ENCODE results near the gene SCNN1G. TPM values are rescaled to one million over a fixed set of nuclear protein-coding genes. Genes with fewer than 3 reads are reported as not detected.

Gene SCNN1G
- total RNA-seq, 1 experiment from 2014 or later, result 6.3 TPM

DNA sequence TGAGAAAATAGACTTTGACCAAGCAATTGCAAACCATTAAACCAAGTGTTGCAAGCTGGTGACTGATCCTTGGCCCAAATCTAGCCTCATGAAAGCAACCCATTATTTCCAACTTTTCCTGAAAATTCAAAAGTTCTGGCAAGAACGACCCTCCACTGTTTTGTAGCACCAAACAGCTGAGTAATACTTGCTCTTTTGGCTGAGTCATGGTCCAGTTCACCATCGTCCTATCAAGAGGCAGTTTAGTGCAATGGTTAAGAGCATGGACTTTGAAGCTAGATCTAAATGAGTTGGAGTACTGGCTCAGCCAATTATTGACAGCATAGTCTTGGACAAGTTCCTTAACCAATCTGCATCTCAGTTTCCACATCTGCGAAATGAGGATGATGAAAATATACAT, 31.3 kb downstream of the SCNN1G start:
- CTCF ChIA-PET, result no interaction called here
- Histone ChIP-seq H3K27me3 (ENCODE audit: low read length) (no peaks in the 10 kb centered on the region), H3K79me2 (ENCODE audit: low read length) (no peaks in the 10 kb centered on the region), H3K9me3 (ENCODE audit: low read length) (no peaks in the 10 kb centered on the region), H2AFZ (ENCODE audit: low read length) (no peak overlapping the region), H3K9ac (ENCODE audit: low read length) (no peak overlapping the region), H4K20me1 (ENCODE audit: low read length) (no peaks in the 10 kb centered on the region), H3K9me2 (replicated peaks; ENCODE audit: low read length) (no peaks in the 10 kb centered on the region), H3K4me1 (ENCODE audit: insufficient read depth, low read length) (no peaks in the 10 kb centered on the region), H3K36me3 (ENCODE audit: low read depth, low read length) (no peaks in the 10 kb centered on the region), H3F3A (ENCODE audit: low read length, unreplicated experiment) (no peaks in the 10 kb centered on the region), H3K4me2 (ENCODE audit: low read length) (no peak overlapping the region), H3K4me3 (ENCODE audit: low read length) (no peak overlapping the region), H3K27ac (ENCODE audit: low read length) (no peak overlapping the region)
- BruUV-seq (replicated peaks), result no TSS peak
- intact Hi-C loops (cut with micrococcal nuclease), result no loop called here
- ATAC-seq (no peak), DNase-seq (no peak)
- TF ChIP-seq EZH2 (IDR thresholded peaks at IDR 0.05; ENCODE audit: low read length, unreplicated experiment), result no peak
- no peak for TF ChIP-seq EZH2phosphoT487 (IDR thresholded peaks at IDR 0.05; ENCODE audit: borderline replicate concordance, low read length)
- POLR2A ChIA-PET (ENCODE audit: unreplicated experiment), result no interaction called here

DNA sequence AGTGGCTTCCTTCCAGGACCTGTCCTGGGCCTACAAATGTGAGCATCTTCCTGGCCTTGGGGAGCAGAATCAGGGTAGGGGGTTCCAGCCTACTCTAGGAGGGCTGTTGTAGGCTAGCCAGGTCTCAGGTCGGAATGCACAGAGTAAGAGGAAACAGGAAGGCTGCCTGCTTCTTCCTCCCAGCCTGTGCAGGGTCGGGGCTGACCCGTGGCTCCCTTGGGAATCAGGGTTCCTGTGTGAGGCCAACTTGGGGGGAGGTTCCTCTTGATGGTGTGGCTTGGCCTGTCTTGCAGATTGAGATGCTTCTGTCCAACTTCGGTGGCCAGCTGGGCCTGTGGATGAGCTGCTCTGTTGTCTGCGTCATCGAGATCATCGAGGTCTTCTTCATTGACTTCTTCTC, 32.3 kb downstream of the SCNN1G start:
- no peaks in the 10 kb centered on the region for H3F3A ChIP-seq (ENCODE audit: low read length, unreplicated experiment)
- no peak overlapping the region for H3K9ac ChIP-seq (ENCODE audit: low read length)
- no peaks in the 10 kb centered on the region for H3K9me3 ChIP-seq (ENCODE audit: low read length)
- intact Hi-C loops (cut with micrococcal nuclease), result no loop called here
- H3K79me2 ChIP-seq (ENCODE audit: low read length), result no peaks in the 10 kb centered on the region
- H3K4me2 ChIP-seq (ENCODE audit: low read length), result no peak overlapping the region
- H3K36me3 ChIP-seq (ENCODE audit: low read depth, low read length), result no peaks in the 10 kb centered on the region
- DNase-seq, result no peak
- H3K27me3 ChIP-seq (ENCODE audit: low read length), result no peaks in the 10 kb centered on the region
- no peak overlapping the region for H2AFZ ChIP-seq (ENCODE audit: low read length)
- ChIA-PET POLR2A (ENCODE audit: unreplicated experiment) (no interaction called here), CTCF (no interaction called here)
- no peaks in the 10 kb centered on the region for H4K20me1 ChIP-seq (ENCODE audit: low read length)
- BruUV-seq (replicated peaks), result no TSS peak
- no peak for TF ChIP-seq EZH2 (IDR thresholded peaks at IDR 0.05; ENCODE audit: low read length, unreplicated experiment)
- ATAC-seq, result no peak
- H3K4me1 ChIP-seq (ENCODE audit: insufficient read depth, low read length), result no peaks in the 10 kb centered on the region
- H3K27ac ChIP-seq (ENCODE audit: low read length), result no peak overlapping the region
- no peak overlapping the region for H3K4me3 ChIP-seq (ENCODE audit: low read length)
- H3K9me2 ChIP-seq (replicated peaks; ENCODE audit: low read length), result no peaks in the 10 kb centered on the region

DNA sequence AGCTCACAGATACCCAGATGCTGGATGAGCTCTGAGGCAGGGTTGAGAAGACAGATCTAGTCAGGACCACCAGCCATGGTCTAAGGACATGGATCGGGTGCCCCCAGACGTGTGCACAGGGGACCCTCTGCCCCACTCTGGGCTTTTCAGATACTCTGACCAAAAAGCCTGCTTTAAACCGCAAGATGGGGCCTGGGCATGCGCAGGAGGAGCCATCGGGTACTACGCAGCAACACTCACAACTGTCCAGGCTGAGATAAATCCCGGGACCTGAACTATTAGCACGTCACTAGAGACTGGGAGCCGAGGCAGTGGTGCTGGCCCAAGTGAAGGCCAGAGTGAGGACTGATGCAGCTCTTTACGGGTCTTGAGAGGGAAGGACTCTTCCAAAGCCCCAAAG, 32.9 kb downstream of the SCNN1G start:
- DNase-seq (no peak), ATAC-seq (no peak)
- H4K20me1 ChIP-seq (ENCODE audit: low read length), result no peaks in the 10 kb centered on the region
- ChIA-PET CTCF (no interaction called here), POLR2A (ENCODE audit: unreplicated experiment) (no interaction called here)
- no peak overlapping the region for H3K27ac ChIP-seq (ENCODE audit: low read length)
- no peaks in the 10 kb centered on the region for H3K9me3 ChIP-seq (ENCODE audit: low read length)
- no peak overlapping the region for H3K4me2 ChIP-seq (ENCODE audit: low read length)
- H3F3A ChIP-seq (ENCODE audit: low read length, unreplicated experiment), result no peaks in the 10 kb centered on the region
- TF ChIP-seq, protein P1, sequence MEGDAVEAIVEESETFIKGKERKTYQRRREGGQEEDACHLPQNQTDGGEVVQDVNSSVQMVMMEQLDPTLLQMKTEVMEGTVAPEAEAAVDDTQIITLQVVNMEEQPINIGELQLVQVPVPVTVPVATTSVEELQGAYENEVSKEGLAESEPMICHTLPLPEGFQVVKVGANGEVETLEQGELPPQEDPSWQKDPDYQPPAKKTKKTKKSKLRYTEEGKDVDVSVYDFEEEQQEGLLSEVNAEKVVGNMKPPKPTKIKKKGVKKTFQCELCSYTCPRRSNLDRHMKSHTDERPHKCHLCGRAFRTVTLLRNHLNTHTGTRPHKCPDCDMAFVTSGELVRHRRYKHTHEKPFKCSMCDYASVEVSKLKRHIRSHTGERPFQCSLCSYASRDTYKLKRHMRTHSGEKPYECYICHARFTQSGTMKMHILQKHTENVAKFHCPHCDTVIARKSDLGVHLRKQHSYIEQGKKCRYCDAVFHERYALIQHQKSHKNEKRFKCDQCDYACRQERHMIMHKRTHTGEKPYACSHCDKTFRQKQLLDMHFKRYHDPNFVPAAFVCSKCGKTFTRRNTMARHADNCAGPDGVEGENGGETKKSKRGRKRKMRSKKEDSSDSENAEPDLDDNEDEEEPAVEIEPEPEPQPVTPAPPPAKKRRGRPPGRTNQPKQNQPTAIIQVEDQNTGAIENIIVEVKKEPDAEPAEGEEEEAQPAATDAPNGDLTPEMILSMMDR (conservative IDR thresholded peaks at IDR 0.05; ENCODE audit: low read depth, low read length), result no peak
- TF ChIP-seq EZH2 (IDR thresholded peaks at IDR 0.05; ENCODE audit: low read length, unreplicated experiment) (no peak), EZH2phosphoT487 (IDR thresholded peaks at IDR 0.05; ENCODE audit: borderline replicate concordance, low read length) (no peak)
- H3K4me1 ChIP-seq (ENCODE audit: insufficient read depth, low read length), result no peaks in the 10 kb centered on the region
- no peaks in the 10 kb centered on the region for H3K79me2 ChIP-seq (ENCODE audit: low read length)
- intact Hi-C loops (cut with micrococcal nuclease), result no loop called here
- H3K36me3 ChIP-seq (ENCODE audit: low read depth, low read length), result no peaks in the 10 kb centered on the region
- no TSS peak for BruUV-seq (replicated peaks)
- no peaks in the 10 kb centered on the region for H3K9me2 ChIP-seq (replicated peaks; ENCODE audit: low read length)
- H3K9ac ChIP-seq (ENCODE audit: low read length), result no peak overlapping the region
- H3K27me3 ChIP-seq (ENCODE audit: low read length), result no peaks in the 10 kb centered on the region
- no peak overlapping the region for H2AFZ ChIP-seq (ENCODE audit: low read length)
- H3K4me3 ChIP-seq (ENCODE audit: low read length), result no peak overlapping the region

DNA sequence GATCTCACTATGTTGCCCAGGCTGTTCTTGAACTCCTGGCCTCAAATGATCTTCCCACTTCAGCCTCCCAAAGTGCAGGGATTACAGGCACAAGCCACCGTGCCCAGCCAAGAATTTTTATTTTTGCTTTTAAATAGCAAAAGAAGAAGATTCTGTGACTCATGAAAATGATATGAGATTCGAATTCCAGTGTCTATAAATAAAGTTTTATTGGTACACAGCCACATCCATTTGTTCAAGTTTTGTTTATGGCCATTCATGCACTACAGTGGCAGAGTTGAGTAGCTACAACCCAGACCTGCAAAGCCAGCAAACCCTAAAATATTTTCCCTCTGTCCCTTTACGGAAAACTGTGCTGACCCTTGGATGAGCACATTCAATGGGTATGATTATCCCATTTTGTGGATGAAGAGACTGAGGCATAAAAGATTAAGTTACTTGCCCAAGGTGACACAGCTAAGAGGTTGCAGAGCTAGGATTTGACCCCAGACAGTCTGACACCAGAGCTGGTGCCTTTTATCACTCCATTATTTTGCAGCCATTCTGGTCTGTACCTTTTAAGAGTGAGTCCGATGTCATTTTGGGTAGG, 34.2 kb downstream of the SCNN1G start:
- Histone ChIP-seq H3K27ac (ENCODE audit: low read length) (no peak overlapping the region), H3K9ac (ENCODE audit: low read length) (no peak overlapping the region), H4K20me1 (ENCODE audit: low read length) (no peaks in the 10 kb centered on the region), H3K27me3 (ENCODE audit: low read length) (no peaks in the 10 kb centered on the region), H2AFZ (ENCODE audit: low read length) (no peak overlapping the region), H3K36me3 (ENCODE audit: low read depth, low read length) (no peaks in the 10 kb centered on the region), H3F3A (ENCODE audit: low read length, unreplicated experiment) (no peaks in the 10 kb centered on the region), H3K4me1 (ENCODE audit: insufficient read depth, low read length) (no peaks in the 10 kb centered on the region), H3K9me2 (replicated peaks; ENCODE audit: low read length) (no peaks in the 10 kb centered on the region), H3K4me3 (ENCODE audit: low read length) (no peak overlapping the region), H3K9me3 (ENCODE audit: low read length) (no peaks in the 10 kb centered on the region), H3K79me2 (ENCODE audit: low read length) (no peaks in the 10 kb centered on the region), H3K4me2 (ENCODE audit: low read length) (no peak overlapping the region)
- DNase-seq, result no peak
- intact Hi-C loops (cut with micrococcal nuclease), result no loop called here
- POLR2A ChIA-PET (ENCODE audit: unreplicated experiment), result no interaction called here
- TF ChIP-seq EZH2phosphoT487 (IDR thresholded peaks at IDR 0.05; ENCODE audit: borderline replicate concordance, low read length) (no peak), EZH2 (IDR thresholded peaks at IDR 0.05; ENCODE audit: low read length, unreplicated experiment) (no peak)
- TF ChIP-seq, protein P1 (conservative IDR thresholded peaks at IDR 0.05; ENCODE audit: low read depth, low read length), result no peak
- BruUV-seq (replicated peaks), result no TSS peak
- CTCF ChIA-PET, result no interaction called here
- no peak for ATAC-seq
